Thymus (tissue), 11 donors: ENCODE data around the gene BEX3. TPM values are rescaled to one million over a fixed set of nuclear protein-coding genes. Genes with fewer than 3 reads are reported as not detected.
"Not testable (repeated sequence)": the region's sequence is repeated elsewhere in the genome, so short reads cannot be mapped to it uniquely, and the experiment has no call there.

Experiments used
- DNase-seq, 9 donors: peaks; one replicate each; pipeline ENCODE4 v3.0.0-alpha.2; 2013; ENCODE audit warnings: low spot score in 9 of 9, low read depth in 6 of 9, missing footprints in 1 of 9
- H3K27ac ChIP-seq, 2 donors: one replicate each; pipeline ENCODE4 v1.5.1; 2013; ENCODE audit warnings: control low read depth in 1 of 2, low read depth in 1 of 2, low read length in 1 of 2, mild to moderate bottlenecking in 1 of 2, moderate library complexity in 1 of 2
- H3K27me3 ChIP-seq, 2 donors: one replicate each; pipeline ENCODE4 v1.5.1; 2013; ENCODE audit warnings: low read length in 1 of 2; ENCODE audit not compliant: control insufficient read depth in 2 of 2, insufficient read depth in 1 of 2
- H3K36me3 ChIP-seq, 2 donors: one replicate each; pipeline ENCODE4 v1.5.1; 2013; ENCODE audit warnings: low read length in 1 of 2, mild to moderate bottlenecking in 1 of 2, moderate library complexity in 1 of 2; ENCODE audit not compliant: control insufficient read depth in 2 of 2, insufficient read depth in 2 of 2
- H3K4me1 ChIP-seq, 2 donors: one replicate each; pipeline ENCODE4 v1.5.1; 2013; ENCODE audit warnings: low read length in 2 of 2; ENCODE audit not compliant: control insufficient read depth in 2 of 2, insufficient read depth in 2 of 2
- H3K4me3 ChIP-seq, 2 donors: one replicate each; pipeline ENCODE4 v1.5.1; 2013; ENCODE audit warnings: low read length in 2 of 2, control low read depth in 1 of 2, mild to moderate bottlenecking in 1 of 2
- H3K9me3 ChIP-seq, 2 donors: one replicate each; pipeline ENCODE4 v1.5.1; 2013; ENCODE audit warnings: low read length in 1 of 2, mild to moderate bottlenecking in 1 of 2; ENCODE audit not compliant: control insufficient read depth in 2 of 2, insufficient read depth in 1 of 2
- WGBS: extraction: QIAGEN DNeasy Blood & Tissue Kit; methylation state at CpG from one replicate; pipeline ENCODE4 v1.1.7; 2013; 5-methylcytosine and 5-hydroxymethylcytosine counted together
- polyA plus RNA-seq: library from polyadenylated mRNA; stranded (reverse); fragments of 200-250 nt; gene quantifications from one replicate; pipeline ENCODE4 v1.2.3, GENCODE V29; 2013
- total RNA-seq: library from RNA; stranded (reverse); fragments of 120-200 nt; gene quantifications from one replicate; pipeline ENCODE4 v1.2.4, GENCODE V29; 2013
- donor health status: healthy.

The BEX3 gene
- total and polyA plus RNA-seq, 2 donors = 126 to 218 TPM

GRCh38 chrX:103405009-103405333 lies 28.6 kb downstream of the BEX3 start:
- WGBS = 1% methylated on average over 7 of the region's 7 CpGs
- H3K27me3 ChIP-seq = no peaks in the 10 kb centered on the region
- H3K4me1 ChIP-seq = peaks cover 7 to 12% of the 10 kb centered on the region in 2 donors
- H3K9me3 ChIP-seq = no peaks in the 10 kb centered on the region
- no peaks in the 10 kb centered on the region for H3K36me3 ChIP-seq
- H3K4me3 ChIP-seq = peak overlapping the region; percentile 0 to 32
- DNase-seq = no peak
- H3K27ac ChIP-seq = no peak overlapping the region

GRCh38 chrX:103406256-103406655 lies 29.9 kb downstream of the BEX3 start:
- Histone ChIP-seq H3K4me3 (no peak overlapping the region), H3K9me3 (no peaks in the 10 kb centered on the region), H3K4me1 (peaks cover 7 to 12% of the 10 kb centered on the region in 2 donors), H3K36me3 (no peaks in the 10 kb centered on the region), H3K27me3 (no peaks in the 10 kb centered on the region), H3K27ac (no peak overlapping the region)
- DNase-seq = peak in 1 of 9 donors; percentile 12
- WGBS = 36% methylated on average over 1 of the region's 1 CpG

GRCh38 chrX:103407776-103408175 lies 31.4 kb downstream of the BEX3 start:
- no peak for DNase-seq
- Histone ChIP-seq H3K4me3 (no peak overlapping the region), H3K27me3 (no peaks in the 10 kb centered on the region), H3K4me1 (peaks cover 7 to 12% of the 10 kb centered on the region in 2 donors), H3K9me3 (no peaks in the 10 kb centered on the region), H3K36me3 (no peaks in the 10 kb centered on the region), H3K27ac (no peak overlapping the region)
- 96% methylated on average over 2 of the region's 2 CpGs for WGBS

GRCh38 chrX:103411721-103412120 lies 35.4 kb downstream of the BEX3 start:
- H3K36me3 ChIP-seq, H3K27ac ChIP-seq, H3K27me3 ChIP-seq, DNase-seq, H3K9me3 ChIP-seq, H3K4me1 ChIP-seq, H3K4me3 ChIP-seq: not testable (repeated sequence)
- WGBS = 96% methylated on average over 2 of the region's 2 CpGs

GRCh38 chrX:103413705-103414387 lies 37.5 kb downstream of the BEX3 start:
- DNase-seq = no peak
- Histone ChIP-seq H3K36me3 (no peaks in the 10 kb centered on the region), H3K27me3 (no peaks in the 10 kb centered on the region), H3K4me3 (no peak overlapping the region), H3K9me3 (no peaks in the 10 kb centered on the region), H3K27ac (no peak overlapping the region), H3K4me1 (no peaks in the 10 kb centered on the region)
- WGBS = 96% methylated on average over 8 of the region's 8 CpGs

GRCh38 chrX:103414561-103414960 lies 38.2 kb downstream of the BEX3 start:
- Histone ChIP-seq H3K9me3 (no peaks in the 10 kb centered on the region), H3K4me1 (no peaks in the 10 kb centered on the region), H3K27me3 (no peaks in the 10 kb centered on the region), H3K4me3 (no peak overlapping the region), H3K27ac (no peak overlapping the region), H3K36me3 (no peaks in the 10 kb centered on the region)
- WGBS = 98% methylated on average over 7 of the region's 7 CpGs
- DNase-seq = no peak

GRCh38 chrX:103415068-103415467 lies 38.7 kb downstream of the BEX3 start:
- Histone ChIP-seq H3K9me3 (no peaks in the 10 kb centered on the region), H3K4me3 (no peak overlapping the region), H3K4me1 (no peaks in the 10 kb centered on the region), H3K27me3 (no peaks in the 10 kb centered on the region), H3K36me3 (no peaks in the 10 kb centered on the region), H3K27ac (no peak overlapping the region)
- DNase-seq = no peak
- 95% methylated on average over 6 of the region's 6 CpGs for WGBS

- no peak overlapping the region for H3K4me3 ChIP-seq
- DNase-seq = no peak
- H3K27ac ChIP-seq = no peak overlapping the region
- no peaks in the 10 kb centered on the region for H3K9me3 ChIP-seq
- H3K4me1 ChIP-seq = no peaks in the 10 kb centered on the region
- no peaks in the 10 kb centered on the region for H3K36me3 ChIP-seq
- H3K27me3 ChIP-seq = no peaks in the 10 kb centered on the region
Observed at GRCh38 chrX:103415528-103415927, 39.2 kb downstream of the BEX3 start.

- Histone ChIP-seq H3K27ac (no peak overlapping the region), H3K4me3 (no peak overlapping the region), H3K9me3 (no peaks in the 10 kb centered on the region), H3K27me3 (no peaks in the 10 kb centered on the region), H3K4me1 (no peaks in the 10 kb centered on the region), H3K36me3 (no peaks in the 10 kb centered on the region)
- no peak for DNase-seq
- WGBS = 100% methylated on average over 1 of the region's 1 CpG
Observed at GRCh38 chrX:103417370-103417769, 41.0 kb downstream of the BEX3 start.

- no peak for DNase-seq
- no peak overlapping the region for H3K27ac ChIP-seq
- no peak overlapping the region for H3K4me3 ChIP-seq
- no peaks in the 10 kb centered on the region for H3K27me3 ChIP-seq
- 96% methylated on average over 2 of the region's 2 CpGs for WGBS
- no peaks in the 10 kb centered on the region for H3K9me3 ChIP-seq
- no peaks in the 10 kb centered on the region for H3K4me1 ChIP-seq
- no peaks in the 10 kb centered on the region for H3K36me3 ChIP-seq
Observed at GRCh38 chrX:103417933-103418332, 41.6 kb downstream of the BEX3 start.
